Melanocyte of skin (primary cell): Measurements from ENCODE around the gene XBP1. TPM values are rescaled to one million over a fixed set of nuclear protein-coding genes. Genes with fewer than 3 reads are reported as not detected.

Experiments used
- small RNA-seq, 2 donors: library from RNA; depleted of rRNA; stranded (forward); fragments of <200 nt; gene quantifications; one replicate each; pipeline ENCODE3, GENCODE V24; 2012
- total RNA-seq, 2 donors: library from RNA; depleted of rRNA; stranded (reverse); fragments of >200 nt; gene quantifications; 2 replicates each; pipeline ENCODE4 v1.2.3, GENCODE V29; 2012

XBP1 gene
- total RNA-seq, result 10 to 100 TPM; 37.5 to 60.6 TPM

GRCh38 chr22:28800308-28801041 is at the start of gene XBP1:
Gene XBP1 (minus strand): TSS chr22:28800569.

GRCh38 chr22:28772633-28773460 is 27.5 kb downstream of the XBP1 start, which contains the start of gene CCDC117:
Gene CCDC117 (plus strand): TSS chr22:28772695. CDS start chr22:28772850, 155 bp downstream.

Small RNA genes within 50 kb of the gene (small RNA-seq; reads per million reads assigned to genes)
- 0 reads per million in 2 donors for gene Z93930.1

Other genes starting within 250 kb of the XBP1 start
- gene TTC28, start 120.7 kb downstream of the XBP1 start, total RNA-seq, result 10 to 100 TPM in 1 of 2 donors, 1 to 10 TPM in 1; 5.0 to 11.4 TPM
- 10 to 100 TPM; 14.5 to 28.0 TPM for gene CHEK2, start 58.7 kb downstream of the XBP1 start, total RNA-seq
- gene HSCB, start 58.5 kb downstream of the XBP1 start, total RNA-seq, result 10 to 100 TPM in 1 of 2 donors, 1 to 10 TPM in 1; 8.9 to 13.3 TPM
- gene CCDC117, start 27.9 kb downstream of the XBP1 start, total RNA-seq, result 10 to 100 TPM; 18.6 to 21.6 TPM
- gene ZNRF3, start 83.0 kb upstream of the XBP1 start, total RNA-seq, result 1 to 10 TPM; 3.8 to 4.3 TPM